Breast epithelium (tissue), 3 donors: ENCODE data around the gene GRIN3A.

Source experiments
- POLR2A ChIP-seq: fragments of 450-650 bp; IDR thresholded peaks from one replicate; pipeline ENCODE4 v1.6.1; 2016; ENCODE audit warnings: antibody characterized with exemption, mild to moderate bottlenecking, moderate library complexity
- TF ChIP-seq, protein P1 (sequence below), 3 donors: fragments of 450-650 bp; IDR thresholded peaks; one replicate each; pipeline ENCODE4 v1.5.1; 2016 to 2017; ENCODE audit warnings: antibody characterized with exemption in 3 of 3, mild to moderate bottlenecking in 3 of 3, moderate library complexity in 3 of 3

GRCh38 chr9:101702257-101702656, 36.2 kb downstream of the GRIN3A start:
- TF ChIP-seq, protein P1, sequence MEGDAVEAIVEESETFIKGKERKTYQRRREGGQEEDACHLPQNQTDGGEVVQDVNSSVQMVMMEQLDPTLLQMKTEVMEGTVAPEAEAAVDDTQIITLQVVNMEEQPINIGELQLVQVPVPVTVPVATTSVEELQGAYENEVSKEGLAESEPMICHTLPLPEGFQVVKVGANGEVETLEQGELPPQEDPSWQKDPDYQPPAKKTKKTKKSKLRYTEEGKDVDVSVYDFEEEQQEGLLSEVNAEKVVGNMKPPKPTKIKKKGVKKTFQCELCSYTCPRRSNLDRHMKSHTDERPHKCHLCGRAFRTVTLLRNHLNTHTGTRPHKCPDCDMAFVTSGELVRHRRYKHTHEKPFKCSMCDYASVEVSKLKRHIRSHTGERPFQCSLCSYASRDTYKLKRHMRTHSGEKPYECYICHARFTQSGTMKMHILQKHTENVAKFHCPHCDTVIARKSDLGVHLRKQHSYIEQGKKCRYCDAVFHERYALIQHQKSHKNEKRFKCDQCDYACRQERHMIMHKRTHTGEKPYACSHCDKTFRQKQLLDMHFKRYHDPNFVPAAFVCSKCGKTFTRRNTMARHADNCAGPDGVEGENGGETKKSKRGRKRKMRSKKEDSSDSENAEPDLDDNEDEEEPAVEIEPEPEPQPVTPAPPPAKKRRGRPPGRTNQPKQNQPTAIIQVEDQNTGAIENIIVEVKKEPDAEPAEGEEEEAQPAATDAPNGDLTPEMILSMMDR (IDR thresholded peaks at IDR 0.05): no peak
- TF ChIP-seq POLR2A: no peak
